ENCODE results near the gene GNG12. TPM values are rescaled to one million over a fixed set of nuclear protein-coding genes. Genes with fewer than 3 reads are reported as not detected.

GNG12 gene
- total RNA-seq: 151 and 201 TPM in 2 replicates

DNA sequence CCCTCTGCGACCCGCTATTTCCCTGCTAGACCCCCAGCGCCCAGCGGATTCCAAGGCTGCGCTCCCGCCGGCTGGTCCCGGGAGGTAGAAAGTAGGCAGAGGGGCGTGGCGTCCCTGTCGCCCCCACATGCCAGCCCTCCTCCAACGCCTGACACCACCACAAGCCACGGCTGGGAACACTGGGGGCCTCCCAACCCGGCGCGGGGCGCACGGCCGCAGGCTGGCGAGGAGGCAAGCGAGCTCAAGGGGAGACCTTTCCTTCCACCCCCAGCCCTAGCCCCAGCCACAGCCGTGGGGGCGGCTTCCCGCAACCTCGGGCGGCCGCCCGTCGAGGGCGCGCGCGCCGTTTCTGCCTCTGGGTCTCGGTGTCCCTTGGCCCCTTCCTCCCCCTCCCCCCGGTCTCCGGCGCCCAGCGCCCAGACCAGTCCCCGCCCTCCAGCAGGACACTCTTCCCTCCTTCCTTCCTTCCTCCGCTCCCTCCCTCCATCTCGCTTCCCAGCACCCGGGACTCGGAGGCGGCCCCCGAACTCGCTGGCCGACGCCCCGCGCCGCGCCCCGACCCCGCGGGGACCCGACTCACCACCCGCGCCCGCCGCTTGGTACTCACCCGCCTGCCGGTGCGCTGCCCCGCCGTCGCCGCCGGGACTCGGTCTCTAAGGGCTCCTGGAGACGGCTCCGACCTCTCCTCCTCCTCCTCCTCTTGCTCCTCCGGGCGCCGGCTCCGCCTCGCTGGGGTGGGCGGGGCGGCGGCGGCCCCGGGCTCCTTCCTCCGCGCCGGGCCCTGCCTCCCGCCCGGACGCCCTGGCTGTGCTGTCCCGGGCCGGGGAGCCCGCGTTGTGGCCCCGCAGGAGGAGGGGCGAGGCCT lies at the start of gene GNG12:
Gene GNG12, minus strand, starts transcription at position 731 of the 865 bp plus-strand sequence. CDS start 125,781 bp downstream, outside the sequence.
- TF ChIP-seq CTCF (IDR thresholded peaks at IDR 0.05; ENCODE audit: insufficient read depth, low read depth, low read length): no peak
- peak within 1 kb of the TSS; percentile 82 for H3K4me3 ChIP-seq (ENCODE audit: low read depth, low read length)
- DNase-seq (ENCODE audit: low read depth): peak; percentile 72

DNA sequence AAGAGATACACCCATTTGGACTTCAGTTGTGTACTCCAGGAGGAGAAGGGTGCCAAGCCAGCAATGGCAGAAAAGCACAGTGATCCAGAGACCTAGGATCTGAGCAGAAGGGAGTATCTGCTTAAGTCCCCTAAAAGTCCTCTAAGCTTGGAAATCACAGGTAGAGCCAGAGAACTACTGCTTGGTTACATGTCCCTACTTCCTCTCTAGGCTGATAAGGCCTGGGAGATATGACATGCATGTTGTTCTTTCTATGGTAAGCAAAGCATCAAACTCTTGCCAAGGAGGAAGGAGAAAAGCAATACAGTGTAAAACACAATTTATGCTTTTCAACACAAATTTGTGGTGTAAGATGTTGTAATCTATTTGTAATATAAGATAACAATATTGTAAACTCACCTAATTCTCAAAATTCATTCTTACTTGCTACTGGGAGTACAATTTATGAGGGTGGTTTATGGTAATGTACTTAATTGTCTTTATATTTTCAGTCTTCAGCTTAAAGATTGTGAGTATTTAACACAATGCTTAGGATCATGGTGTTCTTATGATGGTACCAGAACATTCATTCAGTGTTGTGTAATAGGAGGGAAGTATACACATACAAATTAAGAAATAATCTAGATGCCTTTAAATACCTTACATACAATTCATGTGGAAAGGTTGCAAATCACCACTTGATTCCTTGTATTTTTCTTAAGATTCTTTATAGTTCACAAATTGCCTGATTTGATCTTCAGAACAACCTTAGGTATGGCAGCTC lies 49.1 kb upstream of the GNG12 start:
- no peak overlapping the region for H3K4me3 ChIP-seq (ENCODE audit: low read depth, low read length)
- DNase-seq (ENCODE audit: low read depth): peak; percentile 17
- no peak for TF ChIP-seq CTCF (IDR thresholded peaks at IDR 0.05; ENCODE audit: insufficient read depth, low read depth, low read length)

GRCh38 chr1:67880056-67880601 lies 46.9 kb upstream of the GNG12 start:
- no peak overlapping the region for H3K4me3 ChIP-seq (ENCODE audit: low read depth, low read length)
- no peak for TF ChIP-seq CTCF (IDR thresholded peaks at IDR 0.05; ENCODE audit: insufficient read depth, low read depth, low read length)
- DNase-seq (ENCODE audit: low read depth): peak; percentile 82

- DNase-seq (ENCODE audit: low read depth): no peak
- H3K4me3 ChIP-seq (ENCODE audit: low read depth, low read length): no peak overlapping the region
- TF ChIP-seq CTCF (IDR thresholded peaks at IDR 0.05; ENCODE audit: insufficient read depth, low read depth, low read length): no peak
Measured at GRCh38 chr1:67879485-67879884, 46.2 kb upstream of the GNG12 start.

GRCh38 chr1:67874501-67875111 lies 41.3 kb upstream of the GNG12 start:
- DNase-seq (ENCODE audit: low read depth): peak; percentile 81
- no peak overlapping the region for H3K4me3 ChIP-seq (ENCODE audit: low read depth, low read length)
- TF ChIP-seq CTCF (IDR thresholded peaks at IDR 0.05; ENCODE audit: insufficient read depth, low read depth, low read length): no peak

- DNase-seq (ENCODE audit: low read depth): no peak
- no peak overlapping the region for H3K4me3 ChIP-seq (ENCODE audit: low read depth, low read length)
- no peak for TF ChIP-seq CTCF (IDR thresholded peaks at IDR 0.05; ENCODE audit: insufficient read depth, low read depth, low read length)
Measured at GRCh38 chr1:67869233-67869632, 36.0 kb upstream of the GNG12 start.

Data from fibroblast of villous mesenchyme (primary cell).